ENCODE results near the gene DDX42.

The DDX42 gene

DNA sequence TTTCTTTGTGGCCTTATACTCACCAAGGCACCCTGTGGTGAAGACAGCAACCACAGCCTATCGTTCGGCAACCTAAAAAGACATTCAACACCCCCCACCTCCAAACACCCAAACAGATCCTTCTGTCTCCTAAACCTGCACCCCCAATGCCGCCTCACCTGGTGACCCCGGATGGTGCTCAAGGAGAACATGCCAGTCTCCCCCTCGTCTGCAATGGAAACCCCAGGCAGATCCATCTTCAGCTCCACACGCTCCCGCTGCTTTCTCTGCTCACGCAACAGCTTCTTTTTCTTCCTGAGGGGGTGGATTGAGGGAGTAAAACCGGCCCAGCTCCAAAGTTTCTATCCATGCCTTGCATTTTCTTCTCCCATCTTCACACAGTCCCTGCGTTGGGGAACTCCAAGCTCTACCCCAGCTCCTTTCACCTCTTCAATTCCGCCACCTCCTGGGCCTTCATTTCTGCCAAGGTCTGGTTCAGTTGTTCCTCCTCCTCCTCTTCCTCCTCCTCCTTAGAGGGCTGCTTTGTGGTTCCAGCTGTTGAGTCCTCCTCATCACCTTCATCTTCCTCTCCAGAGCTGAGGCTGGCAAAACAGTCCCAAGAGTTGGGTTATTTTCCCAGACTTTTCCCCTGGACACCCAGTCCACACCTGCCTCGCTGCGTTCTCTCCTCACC lies 49.8 kb downstream of the DDX42 start:
- DNase-seq: no peak

DNA sequence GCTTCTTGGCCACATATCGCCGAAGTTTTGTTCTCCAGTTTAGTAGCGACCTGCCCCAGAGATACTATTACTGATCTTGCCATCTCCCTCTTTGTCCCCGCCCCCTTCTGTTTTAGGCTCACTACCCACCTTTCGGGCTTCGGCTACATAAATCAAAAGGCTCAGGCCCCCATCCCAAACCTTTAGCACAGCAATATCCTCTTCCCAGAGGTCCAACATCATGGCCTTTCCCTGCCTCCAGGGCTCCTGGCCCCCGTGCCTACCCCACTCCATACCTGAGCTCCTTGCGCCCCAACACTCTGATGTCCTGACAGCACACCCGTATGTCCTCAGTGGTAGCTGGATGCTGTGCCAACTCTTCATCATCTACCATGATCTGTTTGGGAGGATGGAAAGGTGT lies 50.4 kb downstream of the DDX42 start:
- no peak for DNase-seq

DNA sequence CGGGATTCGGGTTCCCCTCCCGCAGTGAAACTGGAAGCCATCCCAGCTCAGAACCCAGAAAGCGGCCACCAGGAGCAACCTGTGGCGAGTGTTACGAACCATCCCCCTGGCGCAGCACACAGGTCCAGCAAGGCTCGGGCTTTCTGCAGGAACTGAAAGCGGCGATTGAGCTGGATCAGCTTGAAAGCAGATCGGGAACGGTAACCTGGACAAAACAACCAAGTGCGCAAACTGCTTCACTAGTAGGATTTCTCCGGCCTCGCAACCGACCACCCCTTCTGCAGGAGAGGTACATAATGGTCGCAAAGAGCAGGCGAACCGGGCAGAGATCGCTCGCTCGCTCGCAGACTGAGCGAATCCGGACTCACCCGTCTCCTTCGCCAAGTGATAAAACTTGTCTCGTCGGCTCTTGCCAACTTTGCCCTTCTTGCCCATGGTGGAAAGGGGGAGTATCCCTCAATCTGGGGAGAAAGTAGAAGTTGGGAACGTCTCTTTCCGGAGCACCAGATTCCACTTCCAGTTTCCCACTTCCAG lies 52.6 kb downstream of the DDX42 start:
- DNase-seq: no peak

DNA sequence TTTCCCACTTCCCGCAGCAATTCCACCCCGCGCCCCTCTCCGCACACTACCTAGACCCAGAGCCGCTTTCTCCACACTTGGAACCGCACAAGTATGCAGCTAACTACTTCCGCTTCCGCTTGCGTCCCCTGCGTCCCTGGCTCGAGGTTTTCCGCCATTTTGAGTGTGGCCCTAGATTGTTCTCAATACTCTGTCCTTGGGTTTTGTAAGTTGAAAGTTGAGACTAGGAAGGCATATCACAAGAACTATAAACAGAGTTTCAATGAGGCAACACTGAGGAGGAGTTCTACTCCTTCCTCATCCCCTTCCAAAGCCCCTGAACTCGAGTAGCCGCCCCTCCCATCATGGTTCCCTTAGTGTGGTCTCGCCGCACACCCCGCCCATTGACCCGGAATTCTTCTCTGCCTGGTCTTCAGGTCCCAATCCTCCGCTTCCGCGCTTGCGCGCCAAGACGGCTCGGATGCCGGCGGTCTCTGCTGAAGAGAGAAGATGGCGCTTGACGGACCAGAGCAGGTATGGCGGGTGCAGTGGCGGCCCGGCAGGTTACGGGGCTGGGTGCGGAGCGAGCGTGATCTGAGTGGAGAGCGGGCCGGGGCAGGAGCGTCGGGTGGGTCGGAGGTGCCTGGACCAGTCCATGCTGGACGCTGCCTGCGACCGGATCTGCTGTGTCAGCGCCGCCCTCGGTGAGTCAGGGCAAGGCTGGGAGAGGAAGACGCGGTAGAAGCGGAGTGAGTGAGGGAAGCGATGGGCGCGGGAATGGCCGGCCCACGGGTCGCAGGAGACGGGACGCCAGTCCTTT lies 53.2 kb downstream of the DDX42 start, which contains the start of the genes FTSJ3 and PSMC5:
TSS of gene FTSJ3 (minus strand) at position 662 of the 799 bp plus-strand sequence. CDS start 761 bp downstream, outside the sequence.
TSS of gene PSMC5 (plus strand) at position 430 of the 799 bp plus-strand sequence. CDS start at position 490, 60 bp downstream.
- peak; percentile 97 for DNase-seq

DNA sequence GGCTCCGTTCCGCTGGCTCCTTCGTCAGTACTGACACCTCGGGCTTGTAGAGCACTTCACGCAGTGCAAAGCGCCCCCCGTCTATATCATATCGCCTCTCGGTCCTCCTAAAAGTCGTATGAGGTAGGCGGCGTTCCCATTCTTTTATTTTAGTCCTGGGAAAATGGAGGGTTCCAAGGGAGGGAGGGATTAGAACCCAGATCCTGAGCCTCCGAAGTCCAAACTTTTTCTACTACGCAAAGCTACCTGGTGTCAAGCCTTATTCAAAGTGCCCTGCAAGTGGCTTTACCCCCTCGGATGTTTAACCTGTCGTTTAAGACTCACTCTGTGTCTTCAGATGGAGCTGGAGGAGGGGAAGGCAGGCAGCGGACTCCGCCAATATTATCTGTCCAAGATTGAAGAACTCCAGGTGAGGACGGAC lies 53.8 kb downstream of the DDX42 start:
- no peak for DNase-seq

- no peak for DNase-seq
Observed at GRCh38 chr17:63828936-63829335, 55.0 kb downstream of the DDX42 start.

GRCh38 chr17:63830278-63830677 lies 56.3 kb downstream of the DDX42 start:
- DNase-seq: no peak

GRCh38 chr17:63830904-63831491 lies 57.0 kb downstream of the DDX42 start:
- no peak for DNase-seq

GRCh38 chr17:63831505-63831904 lies 57.5 kb downstream of the DDX42 start:
- no peak for DNase-seq

- DNase-seq: no peak
Observed at GRCh38 chr17:63832014-63832413, 58.0 kb downstream of the DDX42 start.

GRCh38 chr17:63832455-63832854 lies 58.5 kb downstream of the DDX42 start:
- DNase-seq: no peak

DNA sequence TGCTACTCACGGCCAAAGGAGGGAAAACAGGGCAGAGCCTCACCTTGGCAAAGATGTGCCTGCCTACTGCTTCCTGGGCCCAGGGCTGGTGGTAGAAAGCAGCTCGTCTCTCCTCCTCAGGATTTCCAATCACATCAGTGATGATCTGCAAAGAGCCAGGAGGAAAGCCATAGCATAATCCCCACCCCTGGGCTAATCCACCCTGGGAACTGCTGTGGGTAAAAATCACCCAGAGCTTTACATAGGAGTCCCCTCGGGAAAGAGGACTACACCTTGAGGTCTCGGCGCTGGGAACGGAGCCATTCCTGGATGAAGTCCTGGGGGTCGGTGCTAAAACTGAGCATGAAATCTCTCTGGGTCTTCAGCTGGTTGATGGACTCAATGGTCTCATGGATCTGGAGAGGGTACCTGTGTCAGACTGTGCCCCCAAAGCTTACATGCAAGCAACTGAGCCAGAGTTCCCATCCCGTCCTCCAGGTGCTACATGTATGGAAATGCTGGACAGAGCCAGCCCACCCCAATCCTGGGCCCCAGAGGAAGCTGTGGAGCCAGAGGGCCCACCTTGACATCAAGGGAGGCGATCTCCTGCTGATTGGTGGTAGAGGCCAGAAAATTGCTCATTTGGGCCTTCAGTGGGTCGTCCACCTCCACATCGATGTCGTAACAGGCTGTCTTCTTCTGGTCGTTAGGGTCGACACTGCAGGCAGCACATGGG lies 59.2 kb downstream of the DDX42 start:
- no peak for DNase-seq

GRCh38 chr17:63833741-63834373 lies 59.9 kb downstream of the DDX42 start:
- DNase-seq: no peak

GRCh38 chr17:63834431-63835166 lies 60.6 kb downstream of the DDX42 start:
- DNase-seq: peak; percentile 75

DNA sequence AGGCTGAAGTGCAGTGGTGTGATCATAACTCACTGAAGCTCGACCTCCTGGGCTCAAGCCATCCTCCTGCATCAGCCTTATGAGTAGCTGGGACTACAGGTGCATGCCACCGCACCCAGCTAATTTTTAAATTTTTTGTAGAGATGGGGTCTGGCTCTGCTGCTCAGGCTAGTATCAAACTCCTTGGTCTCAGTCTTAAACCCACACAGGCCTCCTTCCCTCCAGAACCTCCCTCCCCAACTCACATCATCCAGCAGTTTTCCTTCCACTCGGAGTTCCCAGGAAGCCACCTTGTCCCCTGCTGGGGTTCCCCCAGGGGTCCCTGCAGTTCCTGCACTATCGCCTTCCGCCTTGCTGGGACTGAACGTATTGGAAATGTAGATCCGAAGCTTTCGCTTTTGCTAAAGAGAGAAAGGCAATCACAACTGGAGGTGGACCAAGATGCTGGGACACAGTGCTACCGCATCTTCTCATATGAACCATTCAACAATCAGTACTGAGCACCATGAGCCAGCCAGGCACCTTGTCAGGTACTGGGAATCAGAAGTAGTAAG lies 61.3 kb downstream of the DDX42 start:
- DNase-seq: no peak

DNA sequence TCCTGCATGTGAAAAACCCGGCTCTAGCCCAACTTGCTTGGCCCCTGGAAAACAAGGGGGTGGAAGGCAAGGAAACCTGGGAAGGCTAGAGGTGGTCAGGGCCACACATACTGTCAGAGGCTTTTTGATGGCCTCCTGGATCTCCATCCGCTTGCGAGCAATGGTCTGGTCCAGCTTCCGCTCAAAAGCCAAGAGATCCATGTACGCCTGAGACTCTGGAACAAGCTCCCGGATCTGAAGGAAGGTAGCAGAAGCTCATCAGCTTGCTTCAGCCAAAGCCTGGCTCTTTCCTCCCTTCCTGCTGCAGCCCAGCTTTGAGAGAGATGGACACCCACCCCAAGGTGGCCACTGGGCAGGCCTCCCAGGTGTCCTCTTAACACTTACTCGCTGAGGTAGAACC lies 62.8 kb downstream of the DDX42 start:
- DNase-seq: no peak

DNA sequence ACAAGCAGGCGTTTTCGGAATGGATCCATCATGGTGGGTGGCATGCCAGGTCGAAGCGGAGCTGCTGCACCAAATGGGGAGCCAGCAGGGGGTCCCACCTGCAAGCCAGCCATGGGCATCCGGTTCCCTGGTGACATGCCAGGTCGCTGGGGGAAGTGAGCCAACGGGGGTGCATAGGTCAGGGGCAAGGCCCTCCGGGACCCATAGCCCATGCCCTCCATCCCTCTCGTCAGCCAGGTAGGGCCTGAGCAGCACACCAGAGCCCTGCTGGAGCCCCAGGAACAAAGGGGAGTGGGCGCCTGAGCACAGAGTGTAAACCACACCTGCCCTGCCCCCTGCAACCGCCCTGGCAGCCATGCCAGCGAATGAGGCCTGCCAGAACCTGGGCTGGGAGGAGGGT lies 63.5 kb downstream of the DDX42 start:
- DNase-seq: no peak

DNA sequence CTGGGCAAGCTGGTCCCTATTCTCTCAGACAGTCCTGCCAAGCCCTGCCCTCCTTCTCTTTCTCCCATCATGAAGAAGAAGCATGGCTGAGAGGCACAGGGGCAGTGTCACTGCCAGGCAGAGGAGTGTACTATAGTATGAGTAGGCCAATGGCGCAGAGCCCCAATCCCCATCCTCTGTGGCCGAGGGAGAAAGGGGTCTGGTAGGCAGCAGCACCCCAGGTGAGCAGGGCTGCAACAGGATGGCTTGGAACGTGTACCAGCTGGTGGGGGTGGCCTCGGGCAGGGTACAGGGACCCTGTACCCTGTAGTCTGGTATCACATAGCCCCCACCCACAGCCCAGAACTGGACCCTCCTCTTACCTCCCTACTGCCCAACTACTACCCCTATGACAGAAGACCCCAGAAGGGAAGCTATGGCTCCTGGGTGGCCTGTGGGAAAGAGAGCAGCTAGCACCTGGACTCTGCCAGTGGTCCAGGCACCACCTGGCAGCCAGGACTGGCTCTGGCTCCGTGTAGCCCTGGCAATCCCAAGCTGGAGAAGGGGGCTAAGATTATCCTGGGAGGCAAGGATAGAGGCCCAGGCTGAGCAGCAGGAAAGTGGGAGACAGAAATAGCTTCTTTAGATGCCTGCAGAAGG lies 64.1 kb downstream of the DDX42 start:
- no peak for DNase-seq

DNA sequence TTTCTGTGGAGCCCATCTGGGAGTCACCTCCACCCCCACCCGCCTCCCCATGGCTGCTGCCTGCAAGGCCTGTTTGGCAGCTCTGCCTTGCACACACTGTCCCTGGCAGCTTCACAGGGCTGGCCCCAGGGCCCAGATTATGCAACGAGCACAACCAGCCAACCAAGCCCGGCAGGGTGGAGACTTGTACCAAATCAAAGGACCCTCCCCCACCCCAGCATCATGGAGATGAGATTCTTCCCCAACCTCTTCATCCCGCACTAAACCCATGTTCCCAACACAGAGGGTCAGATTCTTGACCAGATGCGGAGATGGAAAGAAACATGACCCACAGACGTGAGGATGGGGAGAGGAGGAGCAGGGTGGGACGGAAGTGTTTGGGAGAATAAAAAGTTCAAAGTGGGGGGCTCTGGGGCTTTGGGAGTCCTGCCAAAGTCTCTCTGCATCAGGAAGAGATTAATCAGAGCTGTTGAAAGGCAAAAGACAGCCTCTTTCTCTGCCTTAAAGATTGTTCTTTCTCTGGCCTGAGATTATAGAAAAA lies 64.7 kb downstream of the DDX42 start:
- DNase-seq: peak; percentile 43

- no peak for DNase-seq
Observed at GRCh38 chr17:63840591-63841349, 66.8 kb downstream of the DDX42 start.
